ENCODE data around the gene CDKN2AIP. TPM values are rescaled to one million over a fixed set of nuclear protein-coding genes. Genes with fewer than 3 reads are reported as not detected.

CDKN2AIP gene
- total and polyA plus RNA-seq, 10 of the 15 experiments (the other 5 are each of a cell fraction or from before 2014, with no cell fraction given): 6.0 to 22.7 (median 15.9) TPM

- TF ChIP-seq REST (IDR thresholded peaks at IDR 0.05; ENCODE audit: low read depth, low read length): no peak
- no peak for TF ChIP-seq PML (IDR thresholded peaks at IDR 0.05; ENCODE audit: low read length)
Measured at GRCh38 chr4:183402771-183403170, 41.7 kb upstream of the CDKN2AIP start (continued).

DNA sequence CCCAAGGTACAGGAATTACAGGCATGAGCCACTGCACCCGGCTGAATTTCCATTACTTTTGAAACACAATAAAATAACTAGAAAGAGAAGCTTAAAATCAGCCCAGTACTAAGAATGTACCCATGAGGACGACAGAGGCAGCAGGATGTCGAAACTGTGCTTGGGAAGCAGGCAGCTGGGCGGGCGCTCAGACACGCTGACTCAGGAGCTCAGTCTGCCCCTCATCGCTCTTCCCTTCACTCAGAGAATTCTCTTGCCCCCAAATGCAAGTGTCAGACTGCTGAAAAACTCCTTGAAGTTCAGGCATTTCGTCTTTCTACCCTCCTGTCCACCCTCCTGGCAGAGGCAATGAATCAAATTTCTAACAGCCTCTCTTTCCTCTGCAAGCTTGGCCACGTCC, 41.0 kb upstream of the CDKN2AIP start:
- in situ Hi-C loops (cut with MboI): loop anchor here (10.0 kb wide), 1 partner anchor 329 kb away; no protein-coding TSS in a partner anchor
- Histone ChIP-seq H3K36me3 (ENCODE audit: control insufficient read depth in 2 of 2, insufficient read depth in 2 of 2, low read length in 1 of 2) (no peaks in the 10 kb centered on the region), H3K79me2 (ENCODE audit: control insufficient read depth, insufficient read depth, low read length) (no peaks in the 10 kb centered on the region), H3K4me1 (ENCODE audit: control insufficient read depth, insufficient read depth, low read length) (no peaks in the 10 kb centered on the region), H3K9me3 (replicated peaks; ENCODE audit: control insufficient read depth, insufficient read depth, low read length) (no peaks in the 10 kb centered on the region), H3K9ac (ENCODE audit: control insufficient read depth, insufficient read depth, low read length) (no peak overlapping the region), H3K4me3 (no peak overlapping the region), H3K27ac (ENCODE audit: control insufficient read depth, insufficient read depth) (no peak overlapping the region), H2AFZ (ENCODE audit: control insufficient read depth, low read depth, low read length) (no peak overlapping the region), H4K20me1 (ENCODE audit: control insufficient read depth, insufficient read depth) (no peaks in the 10 kb centered on the region), H3K27me3 (replicated peaks in 1 of 2; ENCODE audit: control insufficient read depth in 2 of 2, insufficient read depth in 2 of 2, low read length in 1 of 2) (peaks cover 0 to under 1% of the 10 kb centered on the region in 2 experiments; a peak in 2 of 4 replicates), H3K4me2 (ENCODE audit: control insufficient read depth, insufficient read depth) (no peak overlapping the region)
- ChIA-PET CTCF (no interaction called here), SMC1A (ENCODE audit: uncharacterized antibody, unreplicated experiment) (no interaction called here), RAD21 (ENCODE audit: unreplicated experiment) (no interaction called here), POLR2A (interaction anchor here (0.9 kb wide), 1 partner anchor 87 kb away, joined by 4 read pairs; no protein-coding TSS in a partner anchor)
- WGBS (ENCODE audit: insufficient coverage, insufficient replicate concordance, low lambda C conversion rate, missing lambda C conversion rate): 54% methylated on average over 9 of the region's 9 CpGs
- intact Hi-C loops (cut with micrococcal nuclease; ENCODE audit: unreplicated experiment): loop anchor here (10.0 kb wide), 2 partner anchors 329 to 469 kb away; no protein-coding TSS in a partner anchor
- BruUV-seq (replicated peaks): no TSS peak
- FAIRE-seq (no peak), ATAC-seq (no peak), DNase-seq (ENCODE audit: low read depth, low spot score) (no peak)
- TF ChIP-seq IRF3 (IDR thresholded peaks at IDR 0.05): no peak
- TF ChIP-seq MEF2B (IDR thresholded peaks at IDR 0.05; ENCODE audit: partially characterized antibody, poor library complexity, severe bottlenecking): no peak
- no peak for TF ChIP-seq IKZF2 (IDR thresholded peaks at IDR 0.05)
- TF ChIP-seq SREBF2 (IDR thresholded peaks at IDR 0.05; ENCODE audit: low read length): no peak
- TF ChIP-seq, protein P1, sequence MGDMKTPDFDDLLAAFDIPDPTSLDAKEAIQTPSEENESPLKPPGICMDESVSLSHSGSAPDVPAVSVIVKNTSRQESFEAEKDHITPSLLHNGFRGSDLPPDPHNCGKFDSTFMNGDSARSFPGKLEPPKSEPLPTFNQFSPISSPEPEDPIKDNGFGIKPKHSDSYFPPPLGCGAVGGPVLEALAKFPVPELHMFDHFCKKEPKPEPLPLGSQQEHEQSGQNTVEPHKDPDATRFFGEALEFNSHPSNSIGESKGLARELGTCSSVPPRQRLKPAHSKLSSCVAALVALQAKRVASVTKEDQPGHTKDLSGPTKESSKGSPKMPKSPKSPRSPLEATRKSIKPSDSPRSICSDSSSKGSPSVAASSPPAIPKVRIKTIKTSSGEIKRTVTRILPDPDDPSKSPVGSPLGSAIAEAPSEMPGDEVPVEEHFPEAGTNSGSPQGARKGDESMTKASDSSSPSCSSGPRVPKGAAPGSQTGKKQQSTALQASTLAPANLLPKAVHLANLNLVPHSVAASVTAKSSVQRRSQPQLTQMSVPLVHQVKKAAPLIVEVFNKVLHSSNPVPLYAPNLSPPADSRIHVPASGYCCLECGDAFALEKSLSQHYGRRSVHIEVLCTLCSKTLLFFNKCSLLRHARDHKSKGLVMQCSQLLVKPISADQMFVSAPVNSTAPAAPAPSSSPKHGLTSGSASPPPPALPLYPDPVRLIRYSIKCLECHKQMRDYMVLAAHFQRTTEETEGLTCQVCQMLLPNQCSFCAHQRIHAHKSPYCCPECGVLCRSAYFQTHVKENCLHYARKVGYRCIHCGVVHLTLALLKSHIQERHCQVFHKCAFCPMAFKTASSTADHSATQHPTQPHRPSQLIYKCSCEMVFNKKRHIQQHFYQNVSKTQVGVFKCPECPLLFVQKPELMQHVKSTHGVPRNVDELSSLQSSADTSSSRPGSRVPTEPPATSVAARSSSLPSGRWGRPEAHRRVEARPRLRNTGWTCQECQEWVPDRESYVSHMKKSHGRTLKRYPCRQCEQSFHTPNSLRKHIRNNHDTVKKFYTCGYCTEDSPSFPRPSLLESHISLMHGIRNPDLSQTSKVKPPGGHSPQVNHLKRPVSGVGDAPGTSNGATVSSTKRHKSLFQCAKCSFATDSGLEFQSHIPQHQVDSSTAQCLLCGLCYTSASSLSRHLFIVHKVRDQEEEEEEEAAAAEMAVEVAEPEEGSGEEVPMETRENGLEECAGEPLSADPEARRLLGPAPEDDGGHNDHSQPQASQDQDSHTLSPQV (IDR thresholded peaks at IDR 0.05): no peak
- TF ChIP-seq MTA2 (IDR thresholded peaks at IDR 0.05; ENCODE audit: low read depth): no peak
- TF ChIP-seq IRF5 (IDR thresholded peaks at IDR 0.05; ENCODE audit: borderline replicate concordance): no peak
- TF ChIP-seq JUNB (IDR thresholded peaks at IDR 0.05): no peak
- no peak for TF ChIP-seq TARDBP (IDR thresholded peaks at IDR 0.05; ENCODE audit: borderline replicate concordance)
- no peak for TF ChIP-seq BHLHE40 (IDR thresholded peaks at IDR 0.05; ENCODE audit: borderline replicate concordance in 1 of 2, low read depth in 2 of 2, low read length in 1 of 2)

Measured in GM12878 (cell line).